Measurements from ENCODE around the gene CC2D2A. TPM values are rescaled to one million over a fixed set of nuclear protein-coding genes. Genes with fewer than 3 reads are reported as not detected.
"Not testable (repeated sequence)": the region's sequence is repeated elsewhere in the genome, so short reads cannot be mapped to it uniquely, and the experiment has no call there.

CC2D2A gene
- total and polyA plus RNA-seq, 2 experiments from 2014 or later = 17.3 to 43.5 TPM

- H3K27ac ChIP-seq = no peak overlapping the region
- TF ChIP-seq, protein P1, sequence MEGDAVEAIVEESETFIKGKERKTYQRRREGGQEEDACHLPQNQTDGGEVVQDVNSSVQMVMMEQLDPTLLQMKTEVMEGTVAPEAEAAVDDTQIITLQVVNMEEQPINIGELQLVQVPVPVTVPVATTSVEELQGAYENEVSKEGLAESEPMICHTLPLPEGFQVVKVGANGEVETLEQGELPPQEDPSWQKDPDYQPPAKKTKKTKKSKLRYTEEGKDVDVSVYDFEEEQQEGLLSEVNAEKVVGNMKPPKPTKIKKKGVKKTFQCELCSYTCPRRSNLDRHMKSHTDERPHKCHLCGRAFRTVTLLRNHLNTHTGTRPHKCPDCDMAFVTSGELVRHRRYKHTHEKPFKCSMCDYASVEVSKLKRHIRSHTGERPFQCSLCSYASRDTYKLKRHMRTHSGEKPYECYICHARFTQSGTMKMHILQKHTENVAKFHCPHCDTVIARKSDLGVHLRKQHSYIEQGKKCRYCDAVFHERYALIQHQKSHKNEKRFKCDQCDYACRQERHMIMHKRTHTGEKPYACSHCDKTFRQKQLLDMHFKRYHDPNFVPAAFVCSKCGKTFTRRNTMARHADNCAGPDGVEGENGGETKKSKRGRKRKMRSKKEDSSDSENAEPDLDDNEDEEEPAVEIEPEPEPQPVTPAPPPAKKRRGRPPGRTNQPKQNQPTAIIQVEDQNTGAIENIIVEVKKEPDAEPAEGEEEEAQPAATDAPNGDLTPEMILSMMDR (IDR thresholded peaks at IDR 0.05; ENCODE audit: low read depth, low read length) = no peak
- H3K36me3 ChIP-seq = peaks cover 6% of the 10 kb centered on the region
- H3K4me1 ChIP-seq (ENCODE audit: low read depth) = no peaks in the 10 kb centered on the region
- H3K9me3 ChIP-seq (ENCODE audit: low read depth) = no peaks in the 10 kb centered on the region
- H3K27me3 ChIP-seq = no peaks in the 10 kb centered on the region
- H3K4me3 ChIP-seq = no peak overlapping the region
- DNase-seq (ENCODE audit: low read depth in 1 of 2, low spot score in 1 of 2) = peak in 1 of 2 donors; percentile 14
These were observed 45.4 kb downstream of the CC2D2A start for GRCh38 chr4:15515106-15515505.

DNA sequence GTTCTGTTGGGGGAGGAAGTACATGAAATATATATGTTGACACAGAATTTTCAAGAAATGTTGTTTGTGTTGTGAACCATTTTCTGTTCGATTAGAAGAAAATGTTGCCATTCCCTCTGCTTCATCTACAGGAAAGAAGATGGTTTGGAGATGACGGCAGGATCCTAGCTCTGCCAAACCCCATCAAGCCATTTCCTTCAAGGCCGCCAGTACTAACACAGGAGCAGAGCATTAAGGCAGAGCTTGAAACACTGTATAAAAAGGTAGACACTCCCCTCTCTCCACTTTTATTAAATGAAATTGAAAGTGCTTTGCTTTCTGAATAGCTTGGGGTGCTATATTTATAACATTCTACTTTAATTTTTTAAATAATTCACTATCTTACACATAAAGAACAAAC is 46.8 kb downstream of the CC2D2A start:
- TF ChIP-seq, protein P1 (IDR thresholded peaks at IDR 0.05; ENCODE audit: low read depth, low read length) = no peak

DNA sequence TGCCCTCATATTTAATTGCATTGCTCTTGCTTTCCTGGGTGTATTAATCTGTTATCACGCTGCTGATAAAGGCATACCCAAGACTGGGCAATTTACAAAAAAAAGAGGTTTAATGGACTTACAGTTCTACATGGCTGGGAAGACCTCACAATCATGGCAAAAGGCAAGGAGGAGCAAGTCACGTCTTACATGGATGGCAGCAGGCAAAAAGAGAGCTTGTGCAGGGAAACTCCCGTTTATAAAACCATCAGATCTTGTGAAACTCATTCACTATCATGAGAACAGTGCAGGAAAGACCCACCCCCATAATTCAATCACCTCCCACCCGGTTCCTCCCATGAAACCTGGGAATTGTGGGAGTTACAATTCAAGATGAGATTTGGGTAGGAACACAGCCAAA is 48.0 kb downstream of the CC2D2A start:
- not testable (repeated sequence) for H3K36me3 ChIP-seq; H3K4me3 ChIP-seq; H3K4me1 ChIP-seq (ENCODE audit: low read depth); H3K27ac ChIP-seq; H3K9me3 ChIP-seq (ENCODE audit: low read depth); DNase-seq (ENCODE audit: low read depth in 1 of 2, low spot score in 1 of 2); H3K27me3 ChIP-seq

More for the DNA sequence above, 46.8 kb downstream of the CC2D2A start:
- Histone ChIP-seq H3K9me3 (ENCODE audit: low read depth) (no peaks in the 10 kb centered on the region), H3K27me3 (no peaks in the 10 kb centered on the region), H3K4me3 (no peak overlapping the region), H3K27ac (no peak overlapping the region), H3K36me3 (peaks cover 6% of the 10 kb centered on the region), H3K4me1 (ENCODE audit: low read depth) (no peaks in the 10 kb centered on the region)
- DNase-seq (ENCODE audit: low read depth in 1 of 2, low spot score in 1 of 2) = no peak

- Histone ChIP-seq H3K27ac (no peak overlapping the region), H3K36me3 (no peaks in the 10 kb centered on the region)
- peak in 1 of 2 donors; percentile 7 for DNase-seq (ENCODE audit: low read depth in 1 of 2, low spot score in 1 of 2)
These were observed 51.9 kb downstream of the CC2D2A start for GRCh38 chr4:15521442-15522039.

GRCh38 chr4:15525080-15525479 is 55.4 kb downstream of the CC2D2A start:
- no peak overlapping the region for H3K4me3 ChIP-seq
- H3K27ac ChIP-seq = no peak overlapping the region
- TF ChIP-seq, protein P1 (IDR thresholded peaks at IDR 0.05; ENCODE audit: low read depth, low read length) = no peak

More at GRCh38 chr4:15521442-15522039, 51.9 kb downstream of the CC2D2A start:
- Histone ChIP-seq H3K27me3 (no peaks in the 10 kb centered on the region), H3K9me3 (ENCODE audit: low read depth) (no peaks in the 10 kb centered on the region), H3K4me3 (no peak overlapping the region), H3K4me1 (ENCODE audit: low read depth) (no peaks in the 10 kb centered on the region)
- TF ChIP-seq, protein P1 (IDR thresholded peaks at IDR 0.05; ENCODE audit: low read depth, low read length) = no peak

DNA sequence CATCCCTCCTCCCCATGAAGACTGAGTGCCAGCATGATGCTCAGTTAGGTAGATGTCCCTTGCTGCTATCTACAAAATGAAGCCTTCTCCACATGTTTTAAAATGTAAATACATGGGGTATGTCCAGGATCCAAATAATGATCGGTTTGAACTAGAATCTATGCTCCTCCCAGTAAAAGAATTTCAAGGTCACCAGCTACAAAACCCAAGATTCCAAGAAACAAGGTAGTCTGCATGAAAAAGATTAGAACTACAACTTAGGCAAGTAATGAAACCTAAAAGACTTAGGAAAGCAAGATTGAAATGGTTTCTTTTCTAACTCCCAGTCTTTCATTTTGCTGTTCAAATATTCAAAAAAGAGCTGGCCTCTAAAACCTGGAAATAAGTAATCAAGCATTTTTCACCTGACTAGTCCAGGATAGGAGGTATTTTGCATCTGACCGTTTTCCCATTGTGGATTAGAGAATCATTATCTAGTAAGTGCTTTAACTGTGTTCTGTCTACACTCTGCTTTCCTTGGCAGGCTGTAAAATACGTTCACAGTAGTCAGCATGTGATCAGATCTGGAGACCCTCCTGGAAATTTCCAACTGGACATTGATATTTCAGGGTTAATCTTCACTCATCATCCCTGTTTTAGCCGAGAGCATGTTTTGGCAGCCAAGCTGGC is 57.4 kb downstream of the CC2D2A start:
- Histone ChIP-seq H3K27me3 (no peaks in the 10 kb centered on the region), H3K9me3 (ENCODE audit: low read depth) (no peaks in the 10 kb centered on the region), H3K36me3 (peaks cover 3% of the 10 kb centered on the region), H3K27ac (no peak overlapping the region), H3K4me3 (no peak overlapping the region), H3K4me1 (ENCODE audit: low read depth) (no peaks in the 10 kb centered on the region)
- DNase-seq (ENCODE audit: low read depth in 1 of 2, low spot score in 1 of 2) = no peak
- TF ChIP-seq, protein P1 (IDR thresholded peaks at IDR 0.05; ENCODE audit: low read depth, low read length) = no peak

More at GRCh38 chr4:15525080-15525479, 55.4 kb downstream of the CC2D2A start:
- no peak for DNase-seq (ENCODE audit: low read depth in 1 of 2, low spot score in 1 of 2)
- H3K27me3 ChIP-seq = no peaks in the 10 kb centered on the region
- no peaks in the 10 kb centered on the region for H3K9me3 ChIP-seq (ENCODE audit: low read depth)
- no peaks in the 10 kb centered on the region for H3K4me1 ChIP-seq (ENCODE audit: low read depth)
- peaks cover 3% of the 10 kb centered on the region for H3K36me3 ChIP-seq
